ENCODE results near the gene EBF3. TPM values are rescaled to one million over a fixed set of nuclear protein-coding genes. Genes with fewer than 3 reads are reported as not detected.

The EBF3 gene
- total RNA-seq, 1 donor from 2014 or later, result 0.15 TPM

GRCh38 chr10:129927351-129928120, 36.5 kb downstream of the EBF3 start:
- peaks cover 4% of the 10 kb centered on the region for H3K9me3 Mint-ChIP-seq
- TF ChIP-seq CTCF (IDR thresholded peaks at IDR 0.05) (no peak), EZH2phosphoT487 (IDR thresholded peaks at IDR 0.05) (no peak), EZH2 (IDR thresholded peaks at IDR 0.05) (no peak)
- peaks cover 2% of the 10 kb centered on the region for H3K27me3 Mint-ChIP-seq (ENCODE audit: insufficient read depth, low read depth)
- Histone ChIP-seq H3K9ac (no peak overlapping the region), H3K27me3 (no peaks in the 10 kb centered on the region), H3K4me3 (no peak overlapping the region), H3K4me1 (no peaks in the 10 kb centered on the region), H4K20me1 (ENCODE audit: low read depth) (no peaks in the 10 kb centered on the region), H2AFZ (replicated peaks) (no peak overlapping the region), H3K27ac (no peak overlapping the region), H3F3A (ENCODE audit: low read depth) (no peaks in the 10 kb centered on the region), H3K36me3 (no peaks in the 10 kb centered on the region), H3K79me2 (ENCODE audit: low read depth) (no peaks in the 10 kb centered on the region), H3K9me3 (ENCODE audit: low read depth) (no peaks in the 10 kb centered on the region), H3K4me2 (no peak overlapping the region)
- H3K27ac Mint-ChIP-seq, result peak overlapping the region; percentile 21
- no peak for DNase-seq (ENCODE audit: low spot score)
- H3K4me3 Mint-ChIP-seq, result no peak overlapping the region
- peaks cover 2% of the 10 kb centered on the region for H3K4me1 Mint-ChIP-seq
- no peaks in the 10 kb centered on the region for H3K36me3 Mint-ChIP-seq

- Histone ChIP-seq H3K79me2 (ENCODE audit: low read depth) (no peaks in the 10 kb centered on the region), H3F3A (ENCODE audit: low read depth) (no peaks in the 10 kb centered on the region), H2AFZ (replicated peaks) (no peak overlapping the region), H3K4me1 (no peaks in the 10 kb centered on the region), H3K4me3 (no peak overlapping the region), H3K27ac (no peak overlapping the region), H3K36me3 (no peaks in the 10 kb centered on the region), H3K9ac (no peak overlapping the region), H3K27me3 (no peaks in the 10 kb centered on the region), H3K9me3 (ENCODE audit: low read depth) (no peaks in the 10 kb centered on the region), H3K4me2 (no peak overlapping the region), H4K20me1 (ENCODE audit: low read depth) (no peaks in the 10 kb centered on the region)
- TF ChIP-seq CTCF (IDR thresholded peaks at IDR 0.05) (no peak), EZH2 (IDR thresholded peaks at IDR 0.05) (no peak), EZH2phosphoT487 (IDR thresholded peaks at IDR 0.05) (no peak)
- no peaks in the 10 kb centered on the region for H3K36me3 Mint-ChIP-seq
- no peak for DNase-seq (ENCODE audit: low spot score)
- H3K4me1 Mint-ChIP-seq, result peaks cover 2% of the 10 kb centered on the region
- peaks cover 2% of the 10 kb centered on the region for H3K27me3 Mint-ChIP-seq (ENCODE audit: insufficient read depth, low read depth)
- no peak overlapping the region for H3K4me3 Mint-ChIP-seq
- no peak overlapping the region for H3K27ac Mint-ChIP-seq
- peaks cover 4% of the 10 kb centered on the region for H3K9me3 Mint-ChIP-seq
Measured at GRCh38 chr10:129926066-129927055, 37.7 kb downstream of the EBF3 start.

- Histone ChIP-seq H3K27me3 (no peaks in the 10 kb centered on the region), H3K79me2 (ENCODE audit: low read depth) (no peaks in the 10 kb centered on the region), H3K9ac (no peak overlapping the region), H3K27ac (no peak overlapping the region), H3F3A (ENCODE audit: low read depth) (no peaks in the 10 kb centered on the region), H4K20me1 (ENCODE audit: low read depth) (no peaks in the 10 kb centered on the region), H3K9me3 (ENCODE audit: low read depth) (no peaks in the 10 kb centered on the region), H3K36me3 (no peaks in the 10 kb centered on the region), H3K4me3 (no peak overlapping the region), H3K4me2 (no peak overlapping the region), H3K4me1 (no peaks in the 10 kb centered on the region), H2AFZ (replicated peaks) (no peak overlapping the region)
- H3K4me3 Mint-ChIP-seq, result no peak overlapping the region
- H3K9me3 Mint-ChIP-seq, result peaks cover 4% of the 10 kb centered on the region
- no peaks in the 10 kb centered on the region for H3K36me3 Mint-ChIP-seq
- DNase-seq (ENCODE audit: low spot score), result no peak
- TF ChIP-seq CTCF (IDR thresholded peaks at IDR 0.05), result no peak
- TF ChIP-seq EZH2phosphoT487 (IDR thresholded peaks at IDR 0.05), result no peak
- TF ChIP-seq EZH2 (IDR thresholded peaks at IDR 0.05), result no peak
- H3K4me1 Mint-ChIP-seq, result peaks cover 2% of the 10 kb centered on the region
- no peak overlapping the region for H3K27ac Mint-ChIP-seq
- H3K27me3 Mint-ChIP-seq (ENCODE audit: insufficient read depth, low read depth), result peaks cover 2% of the 10 kb centered on the region
Measured at GRCh38 chr10:129924375-129925085, 39.5 kb downstream of the EBF3 start.
